Stimulated activated CD4-positive, alpha-beta T cell treated with anti-CD3 and anti-CD28 coated beads, Interleukin-15, amount 100 ng/mL, for 48 hours (primary cell): ENCODE measurements around the gene TCERG1.
"Not testable (repeated sequence)": the region's sequence is repeated elsewhere in the genome, so short reads cannot be mapped to it uniquely, and the experiment has no call there.

Source experiments
- DNase-seq, 2 donors: peaks; one replicate each; pipeline ENCODE4 v3.0.0-alpha.2; 2020; ENCODE audit warnings: low read depth in 2 of 2

The TCERG1 gene

GRCh38 chr5:146521403-146522106, 74.4 kb downstream of the TCERG1 start:
- DNase-seq = no peak

GRCh38 chr5:146523698-146524097, 76.6 kb downstream of the TCERG1 start:
- no peak for DNase-seq

- no peak for DNase-seq
These were observed 80.7 kb downstream of the TCERG1 start for GRCh38 chr5:146527785-146528184.

- DNase-seq = no peak
These were observed 81.1 kb downstream of the TCERG1 start for GRCh38 chr5:146528236-146528635.

GRCh38 chr5:146529984-146530383, 82.9 kb downstream of the TCERG1 start:
- DNase-seq = no peak

GRCh38 chr5:146533260-146533857, 86.2 kb downstream of the TCERG1 start:
- peak; percentile 57 to 65 for DNase-seq

- no peak for DNase-seq
These were observed 86.7 kb downstream of the TCERG1 start for GRCh38 chr5:146533882-146534281.

- DNase-seq = no peak
These were observed 91.3 kb downstream of the TCERG1 start for GRCh38 chr5:146538432-146538831.

- no peak for DNase-seq
These were observed 92.8 kb downstream of the TCERG1 start for GRCh38 chr5:146539973-146540372.

GRCh38 chr5:146540414-146540813, 93.3 kb downstream of the TCERG1 start:
- no peak for DNase-seq

- peak; percentile 32 to 58 for DNase-seq
These were observed 95.1 kb downstream of the TCERG1 start for GRCh38 chr5:146541958-146542849.

GRCh38 chr5:146544232-146544631, 97.1 kb downstream of the TCERG1 start:
- DNase-seq = no peak

GRCh38 chr5:146548781-146549449, 101.8 kb downstream of the TCERG1 start:
- no peak for DNase-seq

- DNase-seq = no peak
These were observed 102.5 kb downstream of the TCERG1 start for GRCh38 chr5:146549615-146550014.

GRCh38 chr5:146553446-146553845, 106.3 kb downstream of the TCERG1 start:
- no peak for DNase-seq

GRCh38 chr5:146556884-146557283, 109.8 kb downstream of the TCERG1 start:
- not testable (repeated sequence) for DNase-seq

GRCh38 chr5:146560205-146560812, 113.2 kb downstream of the TCERG1 start:
- no peak for DNase-seq
